HEK293 (cell line): ENCODE measurements around the gene CFAP65.

ENCODE experiments used
- GLI4 ChIP-seq: fragments of 450-650 bp; formaldehyde crosslinking; IDR thresholded peaks from 2 replicates; pipeline ENCODE4 v1.5.1; 2016; ENCODE audit warnings: missing biosample characterization, missing genetic modification characterization
- HOXD13 ChIP-seq: sonication (generic); formaldehyde crosslinking; IDR thresholded peaks from 2 replicates; pipeline ENCODE4 v1.8.0; 2022; ENCODE audit warnings: missing genetic modification reagents, borderline replicate concordance
- YY1 ChIP-seq: fragments of 450-650 bp; formaldehyde crosslinking; IDR thresholded peaks from 2 replicates; pipeline ENCODE4 v1.5.1; 2018; ENCODE audit warnings: missing biosample characterization, missing genetic modification characterization
- ZBTB21 ChIP-seq: fragments of 450-650 bp; formaldehyde crosslinking; IDR thresholded peaks from 2 replicates; pipeline ENCODE4 v1.5.1; 2017; ENCODE audit warnings: missing biosample characterization, missing genetic modification characterization
- ZNF335 ChIP-seq: fragments of 450-650 bp; formaldehyde crosslinking; conservative IDR thresholded peaks from 2 replicates; pipeline ENCODE4 v1.5.1; 2016; ENCODE audit warnings: missing biosample characterization, missing genetic modification characterization
- ZNF558 ChIP-seq: fragments of 450-650 bp; formaldehyde crosslinking; IDR thresholded peaks from 2 replicates; pipeline ENCODE4 v1.5.1; 2016; ENCODE audit warnings: missing biosample characterization, missing genetic modification characterization
- ZNF777 ChIP-seq: fragments of 450-650 bp; formaldehyde crosslinking; IDR thresholded peaks from 2 replicates; pipeline ENCODE4 v1.5.1; 2017; ENCODE audit warnings: missing biosample characterization, missing genetic modification characterization, borderline replicate concordance
- ZNF785 ChIP-seq: fragments of 450-650 bp; formaldehyde crosslinking; IDR thresholded peaks from 2 replicates; pipeline ENCODE4 v1.5.1; 2016; ENCODE audit warnings: missing biosample characterization, missing genetic modification characterization
- TF ChIP-seq, protein P1 (sequence below): fragments of 450-650 bp; formaldehyde crosslinking; IDR thresholded peaks from 2 replicates; pipeline ENCODE4 v1.5.1; 2016; ENCODE audit warnings: missing biosample characterization, missing genetic modification characterization

DNA sequence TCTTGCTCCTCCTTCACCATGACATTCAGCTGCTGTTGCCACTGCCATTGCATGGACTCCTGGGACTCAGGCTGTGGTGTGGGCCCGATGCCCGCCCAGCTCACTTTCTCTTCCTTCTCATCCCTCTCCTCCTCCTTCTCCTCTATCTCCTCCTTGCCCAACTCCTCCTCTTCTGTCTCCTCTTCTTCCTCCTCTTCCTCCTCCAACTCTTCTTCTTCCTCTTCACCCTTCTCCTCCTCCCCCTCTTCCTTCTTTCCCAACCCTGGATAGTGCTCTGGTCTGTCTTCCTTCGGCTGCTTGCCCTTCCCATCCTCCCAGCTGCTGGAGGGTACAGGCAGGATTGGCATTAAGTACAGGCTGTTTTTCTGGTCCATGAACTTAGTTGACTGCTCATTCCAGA, 37.3 kb downstream of the CFAP65 start:
- no peak for TF ChIP-seq ZBTB21 (tag by site-specific recombination)
- TF ChIP-seq ZNF785 (tag by site-specific recombination) = no peak
- no peak for TF ChIP-seq YY1 (tag by site-specific recombination)
- TF ChIP-seq, protein P1, sequence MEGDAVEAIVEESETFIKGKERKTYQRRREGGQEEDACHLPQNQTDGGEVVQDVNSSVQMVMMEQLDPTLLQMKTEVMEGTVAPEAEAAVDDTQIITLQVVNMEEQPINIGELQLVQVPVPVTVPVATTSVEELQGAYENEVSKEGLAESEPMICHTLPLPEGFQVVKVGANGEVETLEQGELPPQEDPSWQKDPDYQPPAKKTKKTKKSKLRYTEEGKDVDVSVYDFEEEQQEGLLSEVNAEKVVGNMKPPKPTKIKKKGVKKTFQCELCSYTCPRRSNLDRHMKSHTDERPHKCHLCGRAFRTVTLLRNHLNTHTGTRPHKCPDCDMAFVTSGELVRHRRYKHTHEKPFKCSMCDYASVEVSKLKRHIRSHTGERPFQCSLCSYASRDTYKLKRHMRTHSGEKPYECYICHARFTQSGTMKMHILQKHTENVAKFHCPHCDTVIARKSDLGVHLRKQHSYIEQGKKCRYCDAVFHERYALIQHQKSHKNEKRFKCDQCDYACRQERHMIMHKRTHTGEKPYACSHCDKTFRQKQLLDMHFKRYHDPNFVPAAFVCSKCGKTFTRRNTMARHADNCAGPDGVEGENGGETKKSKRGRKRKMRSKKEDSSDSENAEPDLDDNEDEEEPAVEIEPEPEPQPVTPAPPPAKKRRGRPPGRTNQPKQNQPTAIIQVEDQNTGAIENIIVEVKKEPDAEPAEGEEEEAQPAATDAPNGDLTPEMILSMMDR = no peak
- TF ChIP-seq ZNF777 (tag by site-specific recombination) = no peak
- no peak for TF ChIP-seq ZNF335
- TF ChIP-seq GLI4 (tag by site-specific recombination) = no peak
- TF ChIP-seq HOXD13 (CRISPR knock-in tag) = no peak
- TF ChIP-seq ZNF558 (tag by site-specific recombination) = no peak
